ENCODE results near the gene OLFM2. TPM values are rescaled to one million over a fixed set of nuclear protein-coding genes. Genes with fewer than 3 reads are reported as not detected.
A peak's percentile ranks its signal among the peaks of the same experiment; 100 is the strongest.

Gene OLFM2
- total and polyA plus RNA-seq, 2 of the 4 experiments (the other 2 are of a cell fraction): 2.7 to 5.1 TPM

- peak overlapping the region; percentile 14 for H3K4ac ChIP-seq (ENCODE audit: low read depth, low read length)
- H2AFZ ChIP-seq (replicated peaks; ENCODE audit: low read length, poor library complexity): no peak overlapping the region
- H2BK20ac ChIP-seq (ENCODE audit: low read depth, low read length): peak overlapping the region; percentile 87; the same call in 1 of the 2 replicates
- ChIA-PET CTCF (interaction anchor here (1.0 kb wide), 1 partner anchor 80 kb away, joined by 3 read pairs; no protein-coding TSS in a partner anchor), POLR2A (ENCODE audit: unreplicated experiment) (no interaction called here)
- no peak overlapping the region for H3K4me2 ChIP-seq (ENCODE audit: low read depth, low read length)
- no peak for TF ChIP-seq USF2 (IDR thresholded peaks at IDR 0.05; ENCODE audit: low read depth, low read length)
- TF ChIP-seq RCOR1 (IDR thresholded peaks at IDR 0.05; ENCODE audit: insufficient replicate concordance, low read length): no peak
- no peak for TF ChIP-seq MAZ (IDR thresholded peaks at IDR 0.05; ENCODE audit: borderline replicate concordance, low read depth, low read length)
- no peak for TF ChIP-seq RFX5 (IDR thresholded peaks at IDR 0.05; ENCODE audit: low read depth, low read length)
- TF ChIP-seq CTCF (conservative IDR thresholded peaks at IDR 0.05; ENCODE audit: low read depth, low read length): no peak
- no peak for TF ChIP-seq MAFK (IDR thresholded peaks at IDR 0.05; ENCODE audit: low read depth, low read length)
- TF ChIP-seq CHD1 (IDR thresholded peaks at IDR 0.05; ENCODE audit: low read depth, low read length): no peak
- no peak for TF ChIP-seq NFE2L2 (IDR thresholded peaks at IDR 0.05; ENCODE audit: low read depth, low read length)
- no peak for TF ChIP-seq POLR2A (IDR thresholded peaks at IDR 0.05; ENCODE audit: low read depth, low read length)
- no peak for TF ChIP-seq MXI1 (IDR thresholded peaks at IDR 0.05; ENCODE audit: borderline replicate concordance, low read depth, low read length)
- no peak for TF ChIP-seq CEBPB (IDR thresholded peaks at IDR 0.05; ENCODE audit: low read depth, low read length)
- no peak for TF ChIP-seq BHLHE40 (IDR thresholded peaks at IDR 0.05; ENCODE audit: low read depth, low read length)
- TF ChIP-seq SMC3 (IDR thresholded peaks at IDR 0.05; ENCODE audit: low read depth, low read length): no peak
- no peak for TF ChIP-seq ELK1 (IDR thresholded peaks at IDR 0.05; ENCODE audit: borderline replicate concordance, low read depth, low read length)
- TF ChIP-seq RAD21 (IDR thresholded peaks at IDR 0.05; ENCODE audit: low read length): no peak
- no peak for TF ChIP-seq FOS (IDR thresholded peaks at IDR 0.05; ENCODE audit: low read depth, low read length)
- peak overlapping the region; percentile 77 for H2BK120ac ChIP-seq (ENCODE audit: low read depth, low read length)
- peak overlapping the region; percentile 41; the same call in 1 of the 2 replicates for H4K91ac ChIP-seq (ENCODE audit: insufficient read depth, low read depth, low read length)
- no CpG with 5 or more reads among the region's 4 CpGs for WGBS, 2 experiments (ENCODE audit: extremely low coverage in 2 of 2, insufficient read length in 1 of 2)
- H2BK15ac ChIP-seq (ENCODE audit: low read depth, low read length): peak overlapping the region; percentile 74; the same call in 1 of the 3 replicates
- intact Hi-C loops (cut with micrococcal nuclease): no loop called here
- DNase-seq (no peak), ATAC-seq (ENCODE audit: low read depth) (no peak)
- peak overlapping the region; percentile 70; the same call in 1 of the 2 replicates for H2AK5ac ChIP-seq (ENCODE audit: low read depth, low read length)
- peak overlapping the region; percentile 2; the same call in 1 of the 2 replicates for H3K14ac ChIP-seq (replicated peaks; ENCODE audit: low read depth, low read length)
- H3K18ac ChIP-seq (ENCODE audit: low read depth, low read length): peak overlapping the region; percentile 36; the same call in 1 of the 2 replicates
- no peaks in the 10 kb centered on the region for H3K9me3 ChIP-seq (ENCODE audit: control insufficient read depth, insufficient read depth, low read length)
- dilution Hi-C loops (cut with HindIII; ENCODE audit: low sequenced_read_pairs, unreplicated experiment): no loop called here
- no peaks in the 10 kb centered on the region for H3K36me3 ChIP-seq (ENCODE audit: control insufficient read depth, insufficient read depth, low read length)
- no peak overlapping the region; a peak in 1 of 4 replicates for H4K8ac ChIP-seq (ENCODE audit: low read depth in 2 of 2, low read length in 2 of 2)
- no peak overlapping the region for H2BK5ac ChIP-seq (ENCODE audit: low read depth, low read length, poor library complexity, severe bottlenecking)
- H2AK9ac ChIP-seq (replicated peaks; ENCODE audit: low read depth, low read length, poor library complexity): peak overlapping the region; percentile 24
- H3K79me1 ChIP-seq (ENCODE audit: low read depth in 1 of 2, low read length in 2 of 2): no peaks in the 10 kb centered on the region; a peak in 1 of 4 replicates
- peaks cover 7% of the 10 kb centered on the region; the same call in 1 of the 2 replicates for H3K9me1 ChIP-seq (ENCODE audit: insufficient read depth, low read length)
- no peak overlapping the region for H4K5ac ChIP-seq (ENCODE audit: low read depth, low read length)
- in situ Hi-C loops (cut with MboI; ENCODE audit: low sequenced_read_pairs): loop anchor here (10.0 kb wide), 1 partner anchor 297 kb away; no protein-coding TSS in a partner anchor
- H3K56ac ChIP-seq (ENCODE audit: extremely low read depth, insufficient read depth, low read length): no peak overlapping the region
- no peak overlapping the region for H3K23ac ChIP-seq (ENCODE audit: low read depth, low read length)
- no peak overlapping the region for H3K9ac ChIP-seq (ENCODE audit: low read depth, low read length)
- H3K27me3 ChIP-seq (ENCODE audit: control insufficient read depth, insufficient read depth, low read length): no peaks in the 10 kb centered on the region
- no peaks in the 10 kb centered on the region for H4K20me1 ChIP-seq (ENCODE audit: insufficient read depth, low read length)
- no peak overlapping the region for H3K27ac ChIP-seq (ENCODE audit: insufficient read depth, low read length)
- no peak overlapping the region for H3K4me3 ChIP-seq (ENCODE audit: insufficient read depth, low read depth, low read length)
- peaks cover 10% of the 10 kb centered on the region; the same call in 1 of the 2 replicates for H3K4me1 ChIP-seq (ENCODE audit: control insufficient read depth, insufficient read depth, low read length)
- BruUV-seq (replicated peaks): no TSS peak
These were observed 11.1 kb upstream of the OLFM2 start for GRCh38 chr19:9947441-9947840.
